Measurements from ENCODE around the gene NCF4.
A peak's percentile ranks its signal among the peaks of the same experiment; 100 is the strongest.

Gene NCF4

GRCh38 chr22:36872866-36873498 lies 12.2 kb downstream of the NCF4 start:
- DNase-seq (ENCODE audit: low read depth), result no peak
- TF ChIP-seq CTCF (conservative IDR thresholded peaks at IDR 0.05; ENCODE audit: low read depth, low read length), result no peak
- no peak overlapping the region for H3K4me3 ChIP-seq (ENCODE audit: low read length)

- no peak for DNase-seq (ENCODE audit: low read depth)
- peak; percentile 59 for TF ChIP-seq CTCF (conservative IDR thresholded peaks at IDR 0.05; ENCODE audit: low read depth, low read length)
- H3K4me3 ChIP-seq (ENCODE audit: low read length), result no peak overlapping the region
Observed at GRCh38 chr22:36873614-36874308, 13.0 kb downstream of the NCF4 start.

- no peak for TF ChIP-seq CTCF (conservative IDR thresholded peaks at IDR 0.05; ENCODE audit: low read depth, low read length)
- no peak overlapping the region for H3K4me3 ChIP-seq (ENCODE audit: low read length)
- no peak for DNase-seq (ENCODE audit: low read depth)
Observed at GRCh38 chr22:36874309-36874696, 13.5 kb downstream of the NCF4 start.

- no peak for TF ChIP-seq CTCF (conservative IDR thresholded peaks at IDR 0.05; ENCODE audit: low read depth, low read length)
- DNase-seq (ENCODE audit: low read depth), result no peak
- H3K4me3 ChIP-seq (ENCODE audit: low read length), result no peak overlapping the region
Observed at GRCh38 chr22:36874736-36875135, 13.9 kb downstream of the NCF4 start.

GRCh38 chr22:36875741-36876140 lies 14.9 kb downstream of the NCF4 start:
- no peak overlapping the region for H3K4me3 ChIP-seq (ENCODE audit: low read length)
- no peak for TF ChIP-seq CTCF (conservative IDR thresholded peaks at IDR 0.05; ENCODE audit: low read depth, low read length)
- DNase-seq (ENCODE audit: low read depth), result no peak

- no peak for TF ChIP-seq CTCF (conservative IDR thresholded peaks at IDR 0.05; ENCODE audit: low read depth, low read length)
- no peak overlapping the region for H3K4me3 ChIP-seq (ENCODE audit: low read length)
- DNase-seq (ENCODE audit: low read depth), result no peak
Observed at GRCh38 chr22:36879775-36880174, 19.0 kb downstream of the NCF4 start.
